Muscle layer of colon (tissue), 2 donors: ENCODE results near the gene TIAM2.
"Not testable (repeated sequence)": the region's sequence is repeated elsewhere in the genome, so short reads cannot be mapped to it uniquely, and the experiment has no call there.

Source experiments
- H3K27ac ChIP-seq: one replicate; pipeline ENCODE4 v1.7.0; 2013; ENCODE audit warnings: low read depth, mild to moderate bottlenecking, low read length, moderate library complexity
- H3K27me3 ChIP-seq, 2 donors: one replicate each; pipeline ENCODE4 v1.7.0; 2013; ENCODE audit warnings: low read length in 2 of 2, mild to moderate bottlenecking in 2 of 2; ENCODE audit not compliant: insufficient read depth in 2 of 2, control insufficient read depth in 1 of 2
- H3K36me3 ChIP-seq: one replicate; pipeline ENCODE4 v1.7.0; 2013; ENCODE audit warnings: mild to moderate bottlenecking, low read length; ENCODE audit not compliant: insufficient read depth
- H3K4me1 ChIP-seq: one replicate; pipeline ENCODE4 v1.7.0; 2013; ENCODE audit warnings: mild to moderate bottlenecking, low read length; ENCODE audit not compliant: insufficient read depth
- H3K4me3 ChIP-seq, 2 donors: one replicate each; pipeline ENCODE4 v1.7.0; 2013; ENCODE audit warnings: low read length in 2 of 2, low read depth in 1 of 2, mild to moderate bottlenecking in 1 of 2, moderate library complexity in 1 of 2
- H3K9ac ChIP-seq: one replicate; pipeline ENCODE4 v1.7.0; 2013; ENCODE audit warnings: low read length
- H3K9me3 ChIP-seq: one replicate; pipeline ENCODE4 v1.7.0; 2013; ENCODE audit warnings: mild to moderate bottlenecking, low read length
- donor health status: abdominal sarcoma.
- donor health status: Adenocarcinoma of cecum.

The TIAM2 gene

GRCh38 chr6:155107432-155108069 is 112.4 kb downstream of the TIAM2 start:
- H3K4me1 ChIP-seq = peaks cover 5% of the 10 kb centered on the region
- no peak overlapping the region for H3K9ac ChIP-seq
- no peak overlapping the region for H3K27ac ChIP-seq
- no peaks in the 10 kb centered on the region for H3K27me3 ChIP-seq
- no peak overlapping the region for H3K4me3 ChIP-seq
- H3K9me3 ChIP-seq = no peaks in the 10 kb centered on the region
- H3K36me3 ChIP-seq = no peaks in the 10 kb centered on the region

GRCh38 chr6:155108070-155108820 is 113.1 kb downstream of the TIAM2 start:
- no peaks in the 10 kb centered on the region for H3K36me3 ChIP-seq
- no peaks in the 10 kb centered on the region for H3K9me3 ChIP-seq
- H3K27me3 ChIP-seq = no peaks in the 10 kb centered on the region
- no peak overlapping the region for H3K9ac ChIP-seq
- no peak overlapping the region for H3K4me3 ChIP-seq
- H3K27ac ChIP-seq = no peak overlapping the region
- peaks cover 5% of the 10 kb centered on the region for H3K4me1 ChIP-seq

- H3K27ac ChIP-seq = no peak overlapping the region
- H3K9ac ChIP-seq = no peak overlapping the region
- no peaks in the 10 kb centered on the region for H3K36me3 ChIP-seq
- no peaks in the 10 kb centered on the region for H3K9me3 ChIP-seq
- H3K27me3 ChIP-seq = no peaks in the 10 kb centered on the region
- peaks cover 5% of the 10 kb centered on the region for H3K4me1 ChIP-seq
- H3K4me3 ChIP-seq = no peak overlapping the region
These were observed 115.6 kb downstream of the TIAM2 start for GRCh38 chr6:155110721-155111120.

- H3K9ac ChIP-seq = no peak overlapping the region
These were observed 117.6 kb downstream of the TIAM2 start for GRCh38 chr6:155112757-155113156.

GRCh38 chr6:155115893-155116570 is 120.9 kb downstream of the TIAM2 start:
- Histone ChIP-seq H3K9me3 (no peaks in the 10 kb centered on the region), H3K27me3 (no peaks in the 10 kb centered on the region), H3K4me3 (no peak overlapping the region), H3K36me3 (no peaks in the 10 kb centered on the region), H3K27ac (no peak overlapping the region), H3K4me1 (no peaks in the 10 kb centered on the region), H3K9ac (no peak overlapping the region)

More at GRCh38 chr6:155112757-155113156, 117.6 kb downstream of the TIAM2 start:
- Histone ChIP-seq H3K36me3 (no peaks in the 10 kb centered on the region), H3K4me3 (no peak overlapping the region), H3K4me1 (no peaks in the 10 kb centered on the region), H3K27ac (no peak overlapping the region), H3K9me3 (no peaks in the 10 kb centered on the region), H3K27me3 (no peaks in the 10 kb centered on the region)

- H3K4me3 ChIP-seq = no peak overlapping the region
- H3K27me3 ChIP-seq = no peaks in the 10 kb centered on the region
- H3K27ac ChIP-seq = no peak overlapping the region
- no peaks in the 10 kb centered on the region for H3K36me3 ChIP-seq
- no peaks in the 10 kb centered on the region for H3K4me1 ChIP-seq
- H3K9me3 ChIP-seq = no peaks in the 10 kb centered on the region
- no peak overlapping the region for H3K9ac ChIP-seq
These were observed 121.4 kb downstream of the TIAM2 start for GRCh38 chr6:155116571-155116910.

GRCh38 chr6:155117256-155117655 is 122.1 kb downstream of the TIAM2 start:
- Histone ChIP-seq H3K27ac (no peak overlapping the region), H3K36me3 (no peaks in the 10 kb centered on the region), H3K27me3 (no peaks in the 10 kb centered on the region), H3K4me3 (no peak overlapping the region), H3K4me1 (no peaks in the 10 kb centered on the region), H3K9me3 (no peaks in the 10 kb centered on the region), H3K9ac (no peak overlapping the region)

- Histone ChIP-seq H3K27me3 (no peaks in the 10 kb centered on the region), H3K9me3 (no peaks in the 10 kb centered on the region), H3K27ac (no peak overlapping the region), H3K36me3 (no peaks in the 10 kb centered on the region), H3K4me1 (no peaks in the 10 kb centered on the region), H3K9ac (no peak overlapping the region), H3K4me3 (no peak overlapping the region)
These were observed 122.7 kb downstream of the TIAM2 start for GRCh38 chr6:155117785-155118184.

GRCh38 chr6:155119201-155119600 is 124.1 kb downstream of the TIAM2 start:
- H3K4me1 ChIP-seq, H3K9me3 ChIP-seq, H3K27ac ChIP-seq, H3K27me3 ChIP-seq, H3K9ac ChIP-seq, H3K36me3 ChIP-seq, H3K4me3 ChIP-seq: not testable (repeated sequence)

- Histone ChIP-seq H3K4me3 (no peak overlapping the region), H3K9me3 (no peaks in the 10 kb centered on the region), H3K4me1 (no peaks in the 10 kb centered on the region), H3K36me3 (no peaks in the 10 kb centered on the region), H3K27ac (no peak overlapping the region), H3K27me3 (no peaks in the 10 kb centered on the region), H3K9ac (no peak overlapping the region)
These were observed 124.9 kb downstream of the TIAM2 start for GRCh38 chr6:155120034-155120433.

- H3K4me3 ChIP-seq = peak overlapping the region; percentile 33 to 41
- H3K27ac ChIP-seq = peak overlapping the region; percentile 45
- H3K9ac ChIP-seq = peak overlapping the region; percentile 54
These were observed 126.2 kb downstream of the TIAM2 start for GRCh38 chr6:155121294-155121693.

More at GRCh38 chr6:155121294-155121693, 126.2 kb downstream of the TIAM2 start:
- no peaks in the 10 kb centered on the region for H3K36me3 ChIP-seq
- H3K4me1 ChIP-seq = no peaks in the 10 kb centered on the region
- H3K9me3 ChIP-seq = no peaks in the 10 kb centered on the region
- no peaks in the 10 kb centered on the region for H3K27me3 ChIP-seq
